NCI-H2081 (cell line): ENCODE data around the gene PLAC9.
"Not testable (repeated sequence)": the region's sequence is repeated elsewhere in the genome, so short reads cannot be mapped to it uniquely, and the experiment has no call there.

Experiments used
- DNase-seq, 2 experiments: peaks; one replicate each; lab custom pipeline; 2025; lab: John Stamatoyannopoulos, UW

PLAC9 gene, protein sequence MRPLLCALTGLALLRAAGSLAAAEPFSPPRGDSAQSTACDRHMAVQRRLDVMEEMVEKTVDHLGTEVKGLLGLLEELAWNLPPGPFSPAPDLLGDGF

DNA sequence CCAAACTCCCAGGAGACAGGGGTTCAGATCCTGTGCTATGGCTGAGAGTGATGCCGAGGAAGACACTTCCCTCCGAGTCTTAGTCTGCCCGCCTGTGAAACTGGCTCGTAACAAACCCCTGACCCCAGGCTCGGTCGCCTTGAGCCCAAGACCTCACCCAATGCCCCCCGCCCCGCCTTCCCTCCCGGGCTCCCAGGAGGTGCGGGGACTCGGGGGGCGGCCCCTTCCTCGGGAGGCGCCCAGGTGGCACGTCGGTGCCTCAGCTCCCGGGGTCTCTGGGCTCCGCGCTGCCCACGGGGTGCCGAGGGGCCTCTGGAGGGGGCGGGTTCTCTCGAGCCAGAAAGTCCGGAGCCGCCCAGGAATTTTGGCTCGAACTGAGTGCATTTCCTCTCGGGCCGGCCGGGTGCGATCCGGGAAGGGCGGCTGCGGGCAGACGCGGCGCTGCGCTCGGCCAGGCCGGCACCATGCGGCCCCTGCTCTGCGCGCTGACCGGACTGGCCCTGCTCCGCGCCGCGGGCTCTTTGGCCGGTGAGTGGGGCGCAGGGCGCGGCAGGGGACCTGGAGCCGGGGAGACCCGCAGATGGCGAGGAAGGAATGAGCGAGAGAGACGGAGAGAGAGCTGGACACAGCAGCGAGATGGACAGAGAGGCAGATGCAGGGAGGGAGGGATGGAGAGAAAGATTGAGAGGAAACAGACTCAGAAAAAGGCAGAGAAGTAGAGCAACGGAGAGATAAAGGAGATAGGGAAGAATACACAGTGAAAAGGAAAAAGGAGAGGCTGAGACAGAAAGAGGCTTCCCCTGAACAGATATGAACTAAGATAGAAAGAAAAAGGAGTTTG, at the start of gene PLAC9:
PLAC9 (plus strand) TSS at position 432 of the 841 bp plus-strand sequence; CDS start at position 465, 33 bp downstream.
- DNase-seq = no peak

DNA sequence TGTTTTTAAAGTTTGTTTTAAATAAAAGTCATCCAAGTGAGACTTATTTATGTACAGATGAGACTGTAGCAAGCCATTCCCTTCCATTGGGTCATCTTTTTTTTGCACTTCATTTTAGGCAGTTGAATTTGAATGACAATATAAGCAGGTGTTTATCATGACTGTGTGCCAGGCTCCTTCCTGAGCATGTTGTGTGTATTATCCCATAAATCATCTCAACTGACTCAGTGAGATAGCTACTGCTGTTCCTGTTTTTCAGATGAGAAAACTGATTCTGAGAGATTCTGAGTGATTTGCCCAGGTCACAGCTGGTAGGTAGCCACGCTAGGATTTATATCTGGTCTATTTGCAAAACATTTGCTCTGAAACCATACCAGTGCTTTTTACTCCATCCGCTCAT, 42.4 kb upstream of the PLAC9 start:
- DNase-seq = peak; percentile 30 to 80

DNA sequence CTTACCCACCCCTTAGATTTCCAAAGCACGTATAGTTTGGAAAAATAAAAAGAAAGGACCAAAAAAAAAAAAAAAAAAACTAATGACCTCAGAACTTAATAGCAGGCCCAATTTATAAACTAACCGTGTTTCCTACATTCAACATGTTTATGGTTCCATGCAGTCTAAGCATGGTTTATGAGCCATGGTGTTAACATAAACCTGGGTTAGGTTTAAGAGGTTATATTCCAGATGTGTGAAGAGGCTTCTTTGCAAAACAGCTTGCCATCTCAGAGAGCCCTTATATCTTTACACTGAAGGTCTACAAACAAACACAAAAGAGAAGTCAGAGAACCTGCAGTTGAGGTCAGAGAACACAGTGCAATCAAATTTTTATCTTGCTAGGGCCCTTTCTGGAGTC, 38.3 kb upstream of the PLAC9 start:
- DNase-seq = no peak

DNA sequence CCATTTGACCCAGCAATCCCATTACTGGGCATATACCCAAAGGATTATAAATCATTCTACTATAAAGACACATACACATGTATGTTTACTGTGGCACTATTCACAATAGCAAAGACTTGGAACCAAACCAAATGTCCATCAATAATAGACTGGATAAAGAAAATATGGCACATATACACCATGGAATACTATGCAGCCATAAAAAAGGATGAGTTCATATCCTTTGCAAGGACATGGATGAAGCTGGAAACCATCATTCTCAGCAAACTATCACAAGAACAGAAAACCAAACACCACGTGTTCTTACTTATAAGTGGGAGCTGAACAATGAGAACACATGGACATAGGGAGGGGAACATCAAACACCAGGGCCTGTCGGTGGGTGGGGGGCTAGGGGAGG, 34.3 kb upstream of the PLAC9 start:
- not testable (repeated sequence) for DNase-seq

DNA sequence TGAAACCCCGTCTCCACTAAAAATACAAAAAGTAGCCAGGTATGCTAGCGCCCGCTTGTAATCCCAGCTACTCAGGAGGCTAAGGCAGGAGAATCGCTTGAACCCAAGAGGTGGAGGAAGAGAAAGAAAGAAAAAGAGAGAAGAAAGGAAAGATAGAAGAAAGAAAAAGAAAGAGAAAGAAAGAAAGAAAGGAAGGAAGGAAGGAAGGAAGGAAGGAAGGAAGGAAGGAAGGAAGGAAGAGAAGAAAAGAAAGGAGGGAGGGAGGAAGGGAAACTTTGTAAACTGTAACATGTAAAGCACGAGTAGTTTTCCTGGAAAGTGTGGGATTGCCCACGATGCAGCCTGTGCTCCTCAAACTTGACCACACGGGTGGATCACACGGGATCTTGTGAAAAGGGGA, 33.2 kb upstream of the PLAC9 start:
- DNase-seq = not testable (repeated sequence)

DNA sequence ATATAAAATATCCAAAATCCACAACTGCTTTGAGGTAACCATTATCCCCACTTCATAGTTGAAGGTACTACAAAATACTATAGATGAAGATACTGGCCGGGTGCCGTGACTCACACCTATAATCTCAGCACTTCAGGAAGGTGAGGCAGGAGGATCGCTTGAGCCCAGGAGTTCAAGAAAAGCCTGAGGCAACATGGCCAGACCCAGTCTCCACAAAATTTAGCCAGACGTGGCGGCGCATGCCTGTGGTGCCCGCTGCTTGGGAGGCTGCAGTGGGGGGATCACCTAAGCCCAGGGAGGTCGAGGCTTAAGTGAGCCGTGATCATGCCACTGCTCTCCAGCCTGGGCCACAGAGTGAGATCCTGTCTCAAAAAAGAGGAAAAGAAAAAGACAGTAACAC, 32.4 kb upstream of the PLAC9 start:
- DNase-seq = no peak

DNA sequence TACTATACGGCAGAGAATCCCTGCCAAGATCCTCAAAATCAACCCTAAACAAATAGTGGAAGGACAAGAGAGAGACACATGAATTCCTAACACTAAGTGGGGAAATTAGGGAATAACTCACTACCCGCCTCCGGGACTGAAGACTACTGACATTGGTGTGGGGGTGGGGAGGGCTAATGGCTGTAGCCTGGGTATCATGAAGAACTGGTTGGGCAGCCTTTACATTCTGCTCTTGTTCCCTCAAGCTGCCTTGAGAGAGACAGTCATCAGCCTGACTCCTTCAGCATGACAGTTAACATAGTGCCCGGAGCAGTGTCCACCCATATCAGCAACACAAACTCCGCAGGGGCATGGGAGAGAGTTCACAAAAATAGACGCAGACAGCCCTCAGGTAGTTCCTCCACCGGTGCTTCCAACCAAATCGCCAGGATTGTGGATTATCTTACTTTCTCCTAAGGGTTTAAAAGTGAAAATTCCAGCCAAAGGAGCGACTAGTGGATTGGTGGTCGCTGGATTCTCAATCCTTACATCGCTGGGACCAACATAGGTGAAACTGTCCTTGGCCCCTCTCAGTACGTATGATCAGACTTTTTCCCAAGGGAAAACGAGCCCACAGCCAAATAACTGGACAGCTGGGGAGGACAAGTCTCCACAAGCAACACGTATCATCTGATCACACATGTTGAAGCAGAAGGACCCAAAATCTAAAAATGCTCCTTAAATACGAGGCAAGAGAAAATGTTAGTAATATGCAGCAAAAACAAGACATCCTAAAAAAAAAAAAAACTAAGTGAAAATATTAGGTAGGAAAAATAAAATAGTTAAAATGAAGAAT, 31.5 kb upstream of the PLAC9 start:
- DNase-seq = no peak

DNA sequence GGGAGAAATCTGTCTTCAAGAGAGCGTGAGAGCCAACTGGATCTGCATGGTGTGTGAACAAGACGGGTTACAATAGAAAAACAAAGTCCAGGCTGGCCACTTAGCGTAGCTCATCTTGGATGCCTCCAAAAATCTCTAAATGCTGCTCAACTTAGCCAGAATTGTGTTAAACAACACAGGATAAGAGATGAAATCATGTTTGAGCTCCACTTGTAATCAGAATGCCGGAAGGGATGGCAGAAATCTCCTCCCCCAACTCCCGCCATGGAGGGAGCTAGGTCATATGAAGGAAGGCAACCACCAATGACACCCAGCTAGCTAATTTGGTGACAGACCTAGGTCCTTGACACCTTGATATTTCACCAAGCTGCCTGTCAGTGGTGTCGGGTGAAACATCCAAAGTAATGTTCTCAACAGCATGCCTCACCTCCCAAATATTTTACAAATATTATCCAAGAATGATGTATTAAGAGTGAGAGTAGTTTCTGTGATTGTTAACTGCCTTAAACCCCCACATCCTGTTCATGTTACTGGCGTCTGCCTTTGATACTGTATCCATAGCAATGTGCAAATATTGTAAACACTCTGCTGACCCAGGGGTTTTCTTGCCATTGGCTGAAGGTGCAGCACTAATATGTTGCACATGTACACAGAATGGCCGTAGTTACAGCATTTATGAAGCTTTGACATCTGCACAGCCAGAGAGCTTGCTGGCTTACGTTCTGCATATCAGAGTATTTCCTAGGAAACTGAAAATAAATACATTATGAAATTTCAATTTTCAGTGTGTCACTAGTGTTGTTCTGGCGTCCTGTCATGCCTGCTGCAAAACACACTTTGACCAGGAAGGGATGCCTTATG, 28.2 kb upstream of the PLAC9 start:
- DNase-seq = peak in 1 of 2 experiments; percentile 26

DNA sequence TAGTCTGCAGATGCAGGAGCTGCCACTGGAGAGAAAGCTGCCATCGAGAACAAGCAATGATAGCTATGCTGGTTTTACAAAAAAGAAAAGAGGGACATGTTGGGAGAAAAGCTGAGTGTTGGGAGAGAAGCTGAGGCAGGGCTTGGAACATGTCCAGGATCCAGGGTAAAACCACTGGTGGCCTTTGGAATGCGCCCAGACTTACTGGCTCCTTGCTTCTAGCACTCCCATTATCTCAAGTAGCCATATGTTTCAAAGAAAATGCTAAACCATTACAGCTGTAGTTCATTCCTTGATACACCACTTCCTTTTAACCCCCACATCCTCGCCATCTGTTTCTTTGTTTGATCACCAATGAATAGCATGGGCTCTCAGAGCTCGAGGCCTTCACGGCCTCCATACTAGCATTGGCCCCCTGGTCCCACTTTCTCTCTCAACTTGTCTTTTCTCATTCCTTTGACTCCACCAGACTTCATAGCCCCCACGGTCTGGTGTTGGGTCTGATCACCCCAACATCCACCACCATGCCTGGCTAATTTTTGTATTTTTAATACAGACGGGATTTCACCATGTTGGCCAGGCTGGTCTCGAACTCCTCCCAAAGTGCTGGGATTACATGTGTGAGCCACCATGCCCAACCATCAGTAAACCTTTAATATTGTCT, 23.8 kb upstream of the PLAC9 start:
- DNase-seq = no peak

DNA sequence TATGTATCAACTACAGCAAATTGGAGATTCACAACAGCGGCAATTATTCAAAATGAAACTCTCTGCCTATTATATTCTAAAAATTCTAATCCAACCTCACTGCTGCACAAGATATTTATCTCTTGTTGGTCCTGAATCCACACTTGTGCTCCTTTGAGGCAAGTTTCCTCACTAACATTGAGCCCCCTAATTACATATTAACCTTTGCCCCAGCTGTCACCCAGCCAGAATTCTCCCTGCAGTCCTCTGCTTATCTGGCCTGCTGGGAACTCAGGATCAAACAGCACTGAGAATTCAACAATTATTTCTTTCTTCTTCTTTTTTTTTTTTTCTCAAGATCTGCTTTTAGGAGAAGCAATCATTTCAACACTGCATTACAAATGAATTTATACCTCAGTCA, 21.5 kb upstream of the PLAC9 start:
- DNase-seq = no peak

DNA sequence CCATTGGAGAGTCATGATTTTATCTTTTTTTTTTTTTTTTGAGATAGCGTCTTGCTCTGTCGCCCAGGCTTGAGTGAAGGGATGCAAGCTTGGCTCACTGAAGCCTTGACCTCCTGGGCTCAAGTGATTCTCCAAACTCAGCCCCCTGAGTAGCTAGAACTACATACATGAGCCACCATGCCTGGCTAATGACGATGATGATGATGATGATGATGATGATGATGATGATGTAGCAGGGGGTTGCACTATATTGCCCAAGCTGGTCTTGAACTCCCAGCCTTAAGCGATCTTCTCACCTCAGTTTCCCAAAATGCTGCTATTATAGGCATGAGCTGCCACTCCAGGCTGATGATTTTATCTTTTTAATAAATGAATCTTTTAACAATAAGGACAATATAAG, 13.9 kb upstream of the PLAC9 start:
- no peak for DNase-seq

DNA sequence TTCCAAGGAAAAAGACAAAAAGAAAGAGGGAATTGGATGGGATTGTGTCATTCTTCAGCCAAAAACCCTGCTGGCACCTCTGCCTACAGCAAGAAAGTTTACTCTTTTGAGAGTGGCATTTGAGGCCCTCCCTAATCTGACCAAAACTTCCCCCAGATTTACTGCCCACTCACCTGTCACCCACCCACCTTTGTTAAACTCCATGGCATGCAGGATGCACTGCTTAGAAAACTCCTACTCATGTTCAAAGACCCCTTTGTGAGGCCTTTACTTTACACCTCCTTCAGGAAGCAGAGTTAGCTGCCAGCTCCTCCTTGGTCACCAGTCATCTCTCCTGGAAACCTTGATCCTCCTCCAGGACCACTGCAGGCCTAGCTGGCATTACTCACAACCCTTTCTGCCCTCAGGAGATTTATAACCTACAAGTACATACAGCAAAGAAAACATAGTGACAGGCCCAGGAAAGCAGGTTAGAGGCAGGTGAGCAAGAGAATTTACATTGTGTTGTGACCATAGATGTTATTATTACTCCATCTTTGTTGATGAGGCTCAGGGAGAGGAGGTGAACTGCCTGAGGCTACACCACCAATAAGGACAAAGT, 10.3 kb upstream of the PLAC9 start:
- DNase-seq = no peak

DNA sequence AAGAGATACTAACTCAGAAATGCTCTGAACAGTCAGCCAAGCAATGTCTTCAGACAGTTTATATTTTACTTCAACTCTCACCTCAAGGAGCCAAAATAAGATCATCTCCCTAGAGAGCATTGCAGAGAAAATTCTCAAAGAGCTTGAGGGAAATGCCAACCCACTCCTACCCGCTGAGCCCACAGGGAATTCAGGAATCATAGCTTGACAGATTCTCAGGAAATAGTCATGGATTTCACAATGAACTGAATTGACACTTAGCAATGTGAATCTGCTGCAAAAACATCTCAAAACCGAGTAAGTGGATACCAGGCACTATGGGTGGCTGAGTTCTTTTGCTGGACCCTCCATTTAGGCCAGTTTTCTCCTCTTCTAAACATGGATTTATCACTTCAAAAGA, 9.8 kb upstream of the PLAC9 start:
- no peak for DNase-seq

DNA sequence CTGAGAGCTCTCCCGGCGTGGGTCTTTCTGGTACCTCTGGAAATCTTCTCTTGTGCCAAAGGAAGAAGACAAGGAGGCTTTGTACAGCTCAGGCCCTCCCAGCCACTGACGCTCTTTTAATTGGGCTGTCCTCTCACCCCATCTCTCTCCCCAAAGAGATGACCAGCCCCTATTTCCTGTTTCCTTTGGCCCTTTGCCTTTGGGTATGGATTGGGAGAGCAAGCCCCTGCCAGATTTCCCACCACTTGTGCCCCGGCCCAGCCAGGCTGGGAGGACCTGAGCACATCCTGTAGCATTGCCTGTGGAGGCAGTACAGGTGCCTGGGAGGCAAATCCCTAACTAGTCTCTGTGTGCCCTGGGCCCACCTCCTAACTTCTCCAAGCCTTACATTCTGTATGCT, 5.7 kb upstream of the PLAC9 start:
- DNase-seq = no peak

DNA sequence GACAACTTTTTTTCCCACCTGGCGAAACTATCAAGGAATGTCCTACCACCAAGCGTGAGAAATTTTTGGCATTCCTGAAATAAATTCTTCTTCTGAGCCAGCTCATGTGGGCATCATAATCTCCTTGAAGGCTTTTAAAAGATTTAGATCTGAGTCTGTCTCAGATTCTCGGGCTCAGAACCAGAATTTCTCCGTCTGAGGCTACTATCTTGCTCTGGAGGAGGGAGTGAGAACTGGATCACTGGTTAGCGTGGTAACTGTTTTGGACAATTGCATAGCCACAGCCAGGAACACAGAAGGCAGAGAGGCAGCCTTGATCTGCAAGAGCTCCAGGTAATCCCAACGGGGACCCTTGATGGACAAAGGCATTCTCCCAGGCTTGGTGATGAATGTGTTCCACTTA, 1.0 kb upstream of the PLAC9 start:
- no peak for DNase-seq

DNA sequence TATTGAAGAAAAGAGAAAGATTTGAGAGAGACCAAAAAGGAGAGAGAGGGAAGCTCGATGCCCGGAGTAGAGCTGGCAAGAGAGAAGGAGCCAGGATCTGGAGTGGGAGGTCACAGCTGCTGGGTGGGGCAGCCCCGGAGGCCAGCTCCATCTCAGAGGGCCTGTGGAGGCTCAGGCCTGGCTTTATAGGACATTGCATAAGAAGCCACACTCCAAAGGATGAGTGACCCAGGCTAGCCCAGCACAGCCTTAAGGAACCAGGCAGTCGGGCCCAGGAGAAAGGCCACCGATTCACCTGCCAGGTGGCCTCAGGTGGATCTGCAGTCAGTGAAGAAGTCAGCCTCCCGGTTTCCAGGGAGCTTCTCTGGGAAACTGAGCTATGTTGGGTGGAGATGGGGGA, 676 bp downstream of the PLAC9 start:
- no peak for DNase-seq

DNA sequence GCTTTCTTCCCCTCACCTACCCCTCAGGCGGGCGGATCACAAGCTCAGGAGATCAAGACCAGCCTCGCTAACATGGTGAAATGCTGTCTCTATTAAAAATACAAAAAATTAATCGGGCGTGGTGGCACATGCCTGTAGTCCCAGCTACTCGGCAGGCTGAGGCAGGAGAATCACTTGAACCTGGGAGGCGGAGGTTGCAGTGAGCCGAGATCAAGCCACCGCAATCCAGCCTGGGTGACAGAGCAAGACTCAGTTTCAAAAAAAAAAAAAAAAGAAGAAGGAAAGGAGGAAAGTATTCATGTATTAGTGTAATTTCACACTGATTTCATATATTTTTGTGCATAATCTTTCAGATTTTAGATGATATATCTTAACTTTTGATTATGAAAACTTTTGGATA, 1.2 kb downstream of the PLAC9 start:
- not testable (repeated sequence) for DNase-seq

DNA sequence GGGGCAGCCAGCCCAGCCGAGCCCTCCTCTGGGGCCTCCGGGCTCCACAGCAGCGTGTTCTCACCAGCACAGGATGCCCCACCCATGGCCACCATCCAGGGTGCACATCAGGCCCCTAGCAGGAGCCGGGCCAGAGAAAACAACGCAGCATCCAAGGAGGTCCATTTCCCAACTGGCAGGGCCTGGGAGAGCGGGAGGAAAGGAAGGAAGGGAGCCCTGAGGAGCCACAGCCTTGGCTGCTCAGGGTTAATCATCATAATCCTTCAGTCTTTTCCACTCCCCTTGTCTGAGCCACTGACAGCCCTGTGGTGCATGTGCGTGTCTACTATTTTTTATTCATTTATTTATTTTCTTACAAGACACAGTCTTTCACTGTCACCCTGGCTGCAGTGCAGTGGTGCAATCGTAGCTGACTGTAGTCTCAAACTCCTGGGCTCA, 3.6 kb downstream of the PLAC9 start:
- DNase-seq = no peak

DNA sequence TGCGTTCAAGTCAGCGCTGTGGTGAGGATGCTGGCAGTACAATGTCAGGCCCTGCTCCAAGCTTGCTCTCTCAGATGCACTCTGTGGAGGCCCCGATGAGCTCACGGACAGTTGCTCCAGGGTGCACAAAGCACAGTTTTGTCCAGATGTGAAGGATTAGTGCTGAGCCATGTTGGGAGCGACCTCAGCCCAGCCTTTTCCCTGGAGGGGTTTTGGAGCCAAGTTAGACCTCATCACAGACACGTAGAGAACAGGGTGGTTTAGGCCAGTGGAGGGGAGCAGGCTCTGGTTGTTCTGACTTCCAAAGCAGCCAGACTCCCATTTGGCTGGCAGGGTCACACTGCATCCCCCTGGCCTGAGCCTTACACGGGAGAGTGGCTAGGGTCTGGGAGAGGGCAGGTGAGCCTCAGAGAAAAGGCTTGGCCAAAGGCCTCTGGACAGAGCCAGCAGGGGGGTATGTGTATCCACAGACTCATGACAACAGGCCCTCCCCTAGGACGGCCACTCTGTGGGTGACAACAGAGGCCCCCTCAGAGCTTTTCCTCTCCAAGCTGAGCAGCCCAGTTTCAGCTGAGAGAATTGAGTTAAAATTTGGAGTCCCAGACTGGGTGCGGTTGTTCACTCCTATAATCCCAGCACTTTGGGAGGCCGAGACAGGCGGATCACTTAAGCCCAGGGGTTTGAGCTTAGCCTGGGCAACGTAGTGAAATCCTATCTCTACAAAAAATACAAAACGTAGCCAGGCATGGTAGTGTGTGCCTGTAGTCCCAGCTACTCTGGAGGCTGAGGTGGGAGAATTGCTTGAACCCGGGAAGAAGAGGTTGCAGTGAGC, 4.7 kb downstream of the PLAC9 start:
- no peak for DNase-seq

DNA sequence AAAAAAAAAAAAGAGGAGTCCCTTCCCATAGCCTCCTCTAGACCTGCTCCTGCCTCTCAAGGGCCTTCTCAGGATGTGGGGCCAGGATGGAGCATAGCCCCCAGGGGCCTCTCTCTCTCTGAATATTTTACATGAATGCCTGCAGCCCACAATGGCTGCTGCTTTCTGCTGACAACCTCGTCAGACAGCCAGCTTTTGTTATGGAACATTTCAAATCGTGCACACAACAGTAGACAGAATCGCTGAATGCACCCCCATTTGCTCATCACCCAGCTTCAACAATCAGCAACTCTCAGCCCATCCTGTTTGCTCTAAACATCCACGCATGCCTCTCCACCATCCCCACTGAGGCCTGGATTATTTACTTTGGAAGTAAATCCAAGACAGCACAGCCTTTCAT, 5.4 kb downstream of the PLAC9 start:
- DNase-seq = no peak
